ENCODE data around the gene SNRPA.
"Not testable (repeated sequence)": the region's sequence is repeated elsewhere in the genome, so short reads cannot be mapped to it uniquely, and the experiment has no call there.

SNRPA gene

GRCh38 chr19:40810160-40810559 is 59.2 kb downstream of the SNRPA start:
- H3K36me3 Mint-ChIP-seq (ENCODE audit: low read depth): peaks cover 31% of the 10 kb centered on the region
- peaks cover 29% of the 10 kb centered on the region for H3K27me3 Mint-ChIP-seq (ENCODE audit: low read depth)
- H3K9me3 Mint-ChIP-seq: no peaks in the 10 kb centered on the region
- H3K27ac Mint-ChIP-seq: peak overlapping the region; percentile 28
- H3K4me1 Mint-ChIP-seq (ENCODE audit: low read depth): peaks cover 34% of the 10 kb centered on the region
- no peak for DNase-seq (ENCODE audit: low spot score)
- peak overlapping the region; percentile 97 for H3K4me3 Mint-ChIP-seq

- H3K9me3 Mint-ChIP-seq: not testable (repeated sequence)
- Mint-ChIP-seq H3K36me3 (ENCODE audit: low read depth) (peaks cover 31% of the 10 kb centered on the region), H3K4me1 (ENCODE audit: low read depth) (peaks cover 28% of the 10 kb centered on the region), H3K27me3 (ENCODE audit: low read depth) (peaks cover 33% of the 10 kb centered on the region), H3K27ac (peak overlapping the region; percentile 87), H3K4me3 (peak overlapping the region; percentile 97)
- DNase-seq (ENCODE audit: low spot score): peak; percentile 70
These were observed 59.8 kb downstream of the SNRPA start for GRCh38 chr19:40810649-40811408.

- Mint-ChIP-seq H3K4me1 (ENCODE audit: low read depth) (peaks cover 22% of the 10 kb centered on the region), H3K4me3 (peak overlapping the region; percentile 97), H3K27ac (peak overlapping the region; percentile 50), H3K9me3 (no peaks in the 10 kb centered on the region), H3K36me3 (ENCODE audit: low read depth) (peaks cover 30% of the 10 kb centered on the region), H3K27me3 (ENCODE audit: low read depth) (peaks cover 33% of the 10 kb centered on the region)
- no peak for DNase-seq (ENCODE audit: low spot score)
These were observed 60.7 kb downstream of the SNRPA start for GRCh38 chr19:40811478-40812341.

- peaks cover 25% of the 10 kb centered on the region for H3K36me3 Mint-ChIP-seq (ENCODE audit: low read depth)
- H3K4me1 Mint-ChIP-seq (ENCODE audit: low read depth): peaks cover 17% of the 10 kb centered on the region
- H3K27ac Mint-ChIP-seq: peak overlapping the region; percentile 27
- DNase-seq (ENCODE audit: low spot score); H3K9me3 Mint-ChIP-seq: not testable (repeated sequence)
- H3K4me3 Mint-ChIP-seq: peak overlapping the region; percentile 97
- H3K27me3 Mint-ChIP-seq (ENCODE audit: low read depth): peaks cover 33% of the 10 kb centered on the region
These were observed 61.6 kb downstream of the SNRPA start for GRCh38 chr19:40812571-40812970.

DNA sequence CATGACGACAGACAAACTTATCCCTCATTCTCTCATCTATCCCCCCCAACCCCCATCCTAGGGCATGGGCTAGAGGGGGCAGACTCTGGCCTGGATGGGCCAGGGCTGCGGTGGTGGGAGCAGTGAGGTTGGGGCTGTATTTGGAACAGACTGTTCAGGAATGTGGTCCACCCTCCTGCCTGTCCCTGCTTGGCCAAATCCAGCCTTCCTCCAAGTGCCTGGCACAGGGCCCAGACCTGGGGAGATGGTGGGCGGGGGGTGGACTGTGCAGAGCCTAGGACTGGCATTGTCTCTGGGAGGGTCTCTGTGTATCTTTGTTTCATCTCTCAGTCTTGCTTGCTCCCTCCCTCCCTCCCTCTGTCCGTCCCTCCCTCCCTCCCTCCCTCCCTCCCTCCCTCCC is 62.2 kb downstream of the SNRPA start:
- Mint-ChIP-seq H3K27ac (no peak overlapping the region), H3K4me1 (ENCODE audit: low read depth) (peaks cover 16% of the 10 kb centered on the region), H3K27me3 (ENCODE audit: low read depth) (peaks cover 33% of the 10 kb centered on the region), H3K9me3 (no peaks in the 10 kb centered on the region), H3K36me3 (ENCODE audit: low read depth) (peaks cover 19% of the 10 kb centered on the region), H3K4me3 (no peak overlapping the region)
- no peak for DNase-seq (ENCODE audit: low spot score)
